ENCODE data around the gene SMU1. TPM values are rescaled to one million over a fixed set of nuclear protein-coding genes. Genes with fewer than 3 reads are reported as not detected.
A peak's percentile ranks its signal among the peaks of the same experiment; 100 is the strongest.

SMU1 gene
- total and polyA plus RNA-seq, 8 donors: 1.7 to 36.2 (median 8.0) TPM

DNA sequence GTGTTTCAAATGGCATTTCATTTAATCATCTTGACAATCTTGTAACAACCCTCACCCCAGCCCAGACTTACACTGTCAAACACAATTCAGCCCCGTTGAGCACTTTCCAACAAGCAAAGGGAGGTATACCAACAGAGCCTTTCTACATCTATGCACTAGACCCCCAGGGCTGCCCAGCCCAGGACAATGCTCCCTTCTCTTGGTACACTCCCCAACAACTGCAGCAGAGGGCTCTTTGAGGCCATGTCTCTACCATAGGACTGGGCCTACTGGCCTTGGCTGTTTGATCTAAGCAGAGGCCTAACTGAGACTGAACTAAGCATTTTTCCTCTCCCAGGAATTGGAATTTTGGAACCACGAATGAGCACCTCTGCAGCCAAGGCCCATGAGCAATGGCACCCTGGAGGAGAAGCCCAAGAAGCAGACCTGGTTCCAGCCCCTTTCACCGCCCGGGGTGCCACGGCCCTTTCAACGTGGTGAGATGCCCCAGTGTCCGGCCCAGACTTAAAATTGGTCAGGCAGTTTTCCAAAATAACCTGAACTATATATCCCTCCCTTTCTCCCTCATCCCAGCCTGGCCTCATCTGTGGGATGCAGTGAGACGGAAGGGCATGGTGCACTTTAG lies 47.0 kb upstream of the SMU1 start:
- 94 to 97% (median 96%) methylated on average over 8 of the region's 8 CpGs for WGBS, 5 donors

GRCh38 chr9:33120620-33121019 lies 44.1 kb upstream of the SMU1 start:
- intact Hi-C loops (cut with DNase I; ENCODE audit: low total_unique reads): no loop called here
- Histone ChIP-seq H3K36me3 (peaks cover 24 to 89% (median 80%) of the 10 kb centered on the region in 4 donors), H3K27me3 (no peaks in the 10 kb centered on the region), H3K4me3 (no peak overlapping the region), H3K4me1 (peaks cover 1 to 29% (median 9%) of the 10 kb centered on the region in 4 donors), H3K27ac (no peak overlapping the region), H3K9me3 (no peaks in the 10 kb centered on the region)
- 65 to 89% (median 87%) methylated on average over 1 of the region's 1 CpG for WGBS, 5 donors
- DNase-seq: no peak
- TF ChIP-seq POLR2AphosphoS5 (IDR thresholded peaks at IDR 0.05): no peak
- TF ChIP-seq, protein P1, sequence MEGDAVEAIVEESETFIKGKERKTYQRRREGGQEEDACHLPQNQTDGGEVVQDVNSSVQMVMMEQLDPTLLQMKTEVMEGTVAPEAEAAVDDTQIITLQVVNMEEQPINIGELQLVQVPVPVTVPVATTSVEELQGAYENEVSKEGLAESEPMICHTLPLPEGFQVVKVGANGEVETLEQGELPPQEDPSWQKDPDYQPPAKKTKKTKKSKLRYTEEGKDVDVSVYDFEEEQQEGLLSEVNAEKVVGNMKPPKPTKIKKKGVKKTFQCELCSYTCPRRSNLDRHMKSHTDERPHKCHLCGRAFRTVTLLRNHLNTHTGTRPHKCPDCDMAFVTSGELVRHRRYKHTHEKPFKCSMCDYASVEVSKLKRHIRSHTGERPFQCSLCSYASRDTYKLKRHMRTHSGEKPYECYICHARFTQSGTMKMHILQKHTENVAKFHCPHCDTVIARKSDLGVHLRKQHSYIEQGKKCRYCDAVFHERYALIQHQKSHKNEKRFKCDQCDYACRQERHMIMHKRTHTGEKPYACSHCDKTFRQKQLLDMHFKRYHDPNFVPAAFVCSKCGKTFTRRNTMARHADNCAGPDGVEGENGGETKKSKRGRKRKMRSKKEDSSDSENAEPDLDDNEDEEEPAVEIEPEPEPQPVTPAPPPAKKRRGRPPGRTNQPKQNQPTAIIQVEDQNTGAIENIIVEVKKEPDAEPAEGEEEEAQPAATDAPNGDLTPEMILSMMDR (IDR thresholded peaks at IDR 0.05): no peak
- no peak for TF ChIP-seq EP300 (IDR thresholded peaks at IDR 0.05)
- no peak for TF ChIP-seq POLR2A (IDR thresholded peaks at IDR 0.05)

More for the DNA sequence above, 47.0 kb upstream of the SMU1 start:
- no peak for TF ChIP-seq POLR2A (IDR thresholded peaks at IDR 0.05)
- no peak for TF ChIP-seq POLR2AphosphoS5 (IDR thresholded peaks at IDR 0.05)
- no peak for TF ChIP-seq EP300 (IDR thresholded peaks at IDR 0.05)
- TF ChIP-seq, protein P1 (IDR thresholded peaks at IDR 0.05): no peak
- Histone ChIP-seq H3K27me3 (no peaks in the 10 kb centered on the region), H3K4me3 (no peak overlapping the region), H3K4me1 (peaks cover 8 to 44% (median 20%) of the 10 kb centered on the region in 4 donors), H3K27ac (no peak overlapping the region), H3K36me3 (peaks cover 31 to 88% (median 81%) of the 10 kb centered on the region in 4 donors), H3K9me3 (no peaks in the 10 kb centered on the region)
- intact Hi-C loops (cut with DNase I; ENCODE audit: low total_unique reads): no loop called here
- DNase-seq: no peak

- DNase-seq: no peak
- Histone ChIP-seq H3K27ac (peak overlapping the region in 1 of 5 donors; percentile 25), H3K4me1 (peaks cover 0 to 11% (median 3%) of the 10 kb centered on the region in 4 donors), H3K27me3 (no peaks in the 10 kb centered on the region), H3K9me3 (no peaks in the 10 kb centered on the region), H3K4me3 (no peak overlapping the region), H3K36me3 (peaks cover 50 to 96% (median 85%) of the 10 kb centered on the region in 4 donors)
- 92 to 96% (median 94%) methylated on average over 4 of the region's 4 CpGs for whole genome bisulfite sequencing, 5 donors
- intact Hi-C loops (cut with DNase I; ENCODE audit: low total_unique reads): no loop called here
- TF ChIP-seq, protein P1 (IDR thresholded peaks at IDR 0.05): no peak
- TF ChIP-seq POLR2A (IDR thresholded peaks at IDR 0.05): no peak
- no peak for TF ChIP-seq POLR2AphosphoS5 (IDR thresholded peaks at IDR 0.05)
- TF ChIP-seq EP300 (IDR thresholded peaks at IDR 0.05): no peak
Measured at GRCh38 chr9:33117796-33118195, 41.3 kb upstream of the SMU1 start.

- peak overlapping the region in 2 of 5 donors; percentile 3 to 25 for H3K27ac ChIP-seq
- peaks cover 0 to 7% (median 3%) of the 10 kb centered on the region in 4 donors for H3K4me1 ChIP-seq
- DNase-seq: no peak
- peaks cover 54 to 96% (median 89%) of the 10 kb centered on the region in 4 donors for H3K36me3 ChIP-seq
- intact Hi-C loops (cut with DNase I; ENCODE audit: low total_unique reads): no loop called here
- no peaks in the 10 kb centered on the region for H3K9me3 ChIP-seq
- no peak overlapping the region for H3K4me3 ChIP-seq
- no peak for TF ChIP-seq POLR2AphosphoS5 (IDR thresholded peaks at IDR 0.05)
- WGBS, 5 donors: 31 to 62% (median 42%) methylated on average over 1 of the region's 1 CpG
- no peaks in the 10 kb centered on the region for H3K27me3 ChIP-seq
Measured at GRCh38 chr9:33117306-33117705, 40.8 kb upstream of the SMU1 start.

- no peaks in the 10 kb centered on the region for H3K9me3 ChIP-seq
- peaks cover 0 to 7% (median 3%) of the 10 kb centered on the region in 4 donors for H3K4me1 ChIP-seq
- no peaks in the 10 kb centered on the region for H3K27me3 ChIP-seq
- no peak for DNase-seq
- intact Hi-C loops (cut with DNase I; ENCODE audit: low total_unique reads): no loop called here
- H3K27ac ChIP-seq: peak overlapping the region in 3 of 5 donors; percentile 3 to 25 (median 5)
- WGBS, 5 donors: 60 to 83% (median 79%) methylated on average over 2 of the region's 2 CpGs
- TF ChIP-seq POLR2AphosphoS5 (IDR thresholded peaks at IDR 0.05) (no peak), EP300 (IDR thresholded peaks at IDR 0.05) (no peak), POLR2A (IDR thresholded peaks at IDR 0.05) (no peak)
- TF ChIP-seq, protein P1 (IDR thresholded peaks at IDR 0.05): no peak
- no peak overlapping the region for H3K4me3 ChIP-seq
- H3K36me3 ChIP-seq: peaks cover 59 to 96% (median 92%) of the 10 kb centered on the region in 4 donors
Measured at GRCh38 chr9:33116860-33117259, 40.4 kb upstream of the SMU1 start.
